ENCODE data around the gene SCAF4.

GRCh38 chr21:31629972-31630711 lies 101.8 kb downstream of the SCAF4 start:
- TF ChIP-seq, protein P1, sequence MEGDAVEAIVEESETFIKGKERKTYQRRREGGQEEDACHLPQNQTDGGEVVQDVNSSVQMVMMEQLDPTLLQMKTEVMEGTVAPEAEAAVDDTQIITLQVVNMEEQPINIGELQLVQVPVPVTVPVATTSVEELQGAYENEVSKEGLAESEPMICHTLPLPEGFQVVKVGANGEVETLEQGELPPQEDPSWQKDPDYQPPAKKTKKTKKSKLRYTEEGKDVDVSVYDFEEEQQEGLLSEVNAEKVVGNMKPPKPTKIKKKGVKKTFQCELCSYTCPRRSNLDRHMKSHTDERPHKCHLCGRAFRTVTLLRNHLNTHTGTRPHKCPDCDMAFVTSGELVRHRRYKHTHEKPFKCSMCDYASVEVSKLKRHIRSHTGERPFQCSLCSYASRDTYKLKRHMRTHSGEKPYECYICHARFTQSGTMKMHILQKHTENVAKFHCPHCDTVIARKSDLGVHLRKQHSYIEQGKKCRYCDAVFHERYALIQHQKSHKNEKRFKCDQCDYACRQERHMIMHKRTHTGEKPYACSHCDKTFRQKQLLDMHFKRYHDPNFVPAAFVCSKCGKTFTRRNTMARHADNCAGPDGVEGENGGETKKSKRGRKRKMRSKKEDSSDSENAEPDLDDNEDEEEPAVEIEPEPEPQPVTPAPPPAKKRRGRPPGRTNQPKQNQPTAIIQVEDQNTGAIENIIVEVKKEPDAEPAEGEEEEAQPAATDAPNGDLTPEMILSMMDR (IDR thresholded peaks at IDR 0.05; ENCODE audit: insufficient read depth, low read depth, low read length), result no peak
- no peak for TF ChIP-seq EZH2 (IDR thresholded peaks at IDR 0.05; ENCODE audit: insufficient read depth, low read length)
